ENCODE data around the gene EFCC1.

DNA sequence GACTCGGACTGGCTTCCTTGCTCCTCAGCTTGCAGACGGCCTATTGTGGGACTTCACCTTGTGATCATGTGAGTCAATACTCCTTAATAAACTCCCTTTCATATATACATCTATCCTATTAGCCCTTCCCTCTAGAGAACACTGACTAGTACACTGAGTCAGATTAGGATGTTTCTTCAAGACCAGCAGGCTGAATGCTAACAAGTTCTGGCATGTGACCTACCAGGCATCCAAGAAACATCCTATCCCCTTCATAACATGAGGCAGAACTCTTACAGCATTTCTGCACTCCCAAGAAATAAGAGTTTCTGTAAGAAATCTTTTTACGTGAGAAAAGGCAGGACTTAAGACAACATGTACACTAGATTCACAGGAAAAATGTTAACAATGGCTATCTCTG is 16.5 kb upstream of the EFCC1 start:
- TF ChIP-seq, protein P1, sequence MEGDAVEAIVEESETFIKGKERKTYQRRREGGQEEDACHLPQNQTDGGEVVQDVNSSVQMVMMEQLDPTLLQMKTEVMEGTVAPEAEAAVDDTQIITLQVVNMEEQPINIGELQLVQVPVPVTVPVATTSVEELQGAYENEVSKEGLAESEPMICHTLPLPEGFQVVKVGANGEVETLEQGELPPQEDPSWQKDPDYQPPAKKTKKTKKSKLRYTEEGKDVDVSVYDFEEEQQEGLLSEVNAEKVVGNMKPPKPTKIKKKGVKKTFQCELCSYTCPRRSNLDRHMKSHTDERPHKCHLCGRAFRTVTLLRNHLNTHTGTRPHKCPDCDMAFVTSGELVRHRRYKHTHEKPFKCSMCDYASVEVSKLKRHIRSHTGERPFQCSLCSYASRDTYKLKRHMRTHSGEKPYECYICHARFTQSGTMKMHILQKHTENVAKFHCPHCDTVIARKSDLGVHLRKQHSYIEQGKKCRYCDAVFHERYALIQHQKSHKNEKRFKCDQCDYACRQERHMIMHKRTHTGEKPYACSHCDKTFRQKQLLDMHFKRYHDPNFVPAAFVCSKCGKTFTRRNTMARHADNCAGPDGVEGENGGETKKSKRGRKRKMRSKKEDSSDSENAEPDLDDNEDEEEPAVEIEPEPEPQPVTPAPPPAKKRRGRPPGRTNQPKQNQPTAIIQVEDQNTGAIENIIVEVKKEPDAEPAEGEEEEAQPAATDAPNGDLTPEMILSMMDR (IDR thresholded peaks at IDR 0.05): no peak
- TF ChIP-seq POLR2AphosphoS5 (IDR thresholded peaks at IDR 0.05) (no peak), POLR2A (IDR thresholded peaks at IDR 0.05) (no peak), EP300 (IDR thresholded peaks at IDR 0.05) (no peak)

All from gastroesophageal sphincter (tissue), 3 donors.